Upper lobe of left lung (tissue), 6 donors: ENCODE results near the gene USH1C. TPM values are rescaled to one million over a fixed set of nuclear protein-coding genes. Genes with fewer than 3 reads are reported as not detected.

Source experiments
- ATAC-seq, 2 donors: fragments of 200-7000 bp; cut with Tn5 transposase; one replicate each; pipeline ENCODE4 v1.9.1; 2022; ENCODE audit warnings: mild to moderate bottlenecking in 2 of 2, moderate library complexity in 2 of 2; ENCODE audit not compliant: low FRiP score in 2 of 2
- DNase-seq, 2 donors: peaks; one replicate each; pipeline ENCODE4 v3.0.0-alpha.2; 2019 to 2020
- H3K27ac ChIP-seq, 4 donors: fragments of 200-600 bp; sonication (generic); one replicate each; pipeline ENCODE4 v1.5.1; 2016 to 2019
- H3K27me3 ChIP-seq, 4 donors: fragments of 200-600 bp; sonication (generic); one replicate each; pipeline ENCODE4 v1.5.1; 2017 to 2019
- H3K36me3 ChIP-seq, 4 donors: fragments of 200-600 bp; sonication (generic); one replicate each; pipeline ENCODE4 v1.5.1; 2016 to 2019
- H3K4me1 ChIP-seq, 4 donors: fragments of 200-600 bp; sonication (generic); one replicate each; pipeline ENCODE4 v1.5.1; 2018 to 2019
- H3K4me3 ChIP-seq, 4 donors: fragments of 200-600 bp; sonication (generic); one replicate each; pipeline ENCODE4 v1.5.1; 2017 to 2019; ENCODE audit warnings: mild to moderate bottlenecking in 2 of 4, moderate library complexity in 1 of 4
- H3K9me3 ChIP-seq, 4 donors: fragments of 200-600 bp; sonication (generic); one replicate each; pipeline ENCODE4 v1.5.1; 2018 to 2019
- EP300 ChIP-seq, 4 donors: sonication (generic); formaldehyde crosslinking; IDR thresholded peaks; one replicate each; pipeline ENCODE4 v1.5.1; 2017; ENCODE audit warnings: antibody characterized with exemption in 4 of 4, control low read depth in 2 of 4
- POLR2A ChIP-seq, 4 donors: fragments of 450-650 bp; IDR thresholded peaks; one replicate each; pipeline ENCODE4 v1.5.1; 2016 to 2017; ENCODE audit warnings: antibody characterized with exemption in 4 of 4, mild to moderate bottlenecking in 2 of 4
- POLR2AphosphoS5 ChIP-seq, 2 donors: sonication (generic); formaldehyde crosslinking; IDR thresholded peaks; one replicate each; pipeline ENCODE4 v1.5.1; 2017; ENCODE audit warnings: antibody characterized with exemption in 2 of 2
- WGBS, 2 donors: methylation state at CpG; one replicate each; pipeline ENCODE4 v1.1.5; 2017 to 2018; 5-methylcytosine and 5-hydroxymethylcytosine counted together
- total RNA-seq, 6 donors: library from RNA; depleted of rRNA in 4 of 6; stranded (reverse); fragments of >200 nt in 4 of 6; gene quantifications; one replicate each; pipeline versions ENCODE4 v1.1.0 to v1.2.1, GENCODE V29; 2016 to 2021
- TF ChIP-seq, protein P1 (sequence below), 6 experiments: fragments of 450-650 bp in 4 of 6; fragments of 200-600 bp in 2 of 6; sonication (generic) in 2 of 6; IDR thresholded peaks; one replicate each; pipeline ENCODE4 v1.5.1; 2016 to 2019; ENCODE audit warnings: antibody characterized with exemption in 6 of 6
- donor health status: DM: no; HTN: no; CAD: no; lungs with moderate emphysema.
- donor health status: DM: no; HTN: yes; CAD: no; lungs with severe emphysema.

Gene USH1C
- total RNA-seq, 6 donors from 2014 or later = 0.20 to 2.5 (median 1.2) TPM; not detected in 3

- no peak for ATAC-seq
- no peaks in the 10 kb centered on the region for H3K4me1 ChIP-seq
- TF ChIP-seq EP300 (IDR thresholded peaks at IDR 0.05) (no peak), POLR2AphosphoS5 (IDR thresholded peaks at IDR 0.05) (no peak), POLR2A (IDR thresholded peaks at IDR 0.05) (no peak)
- TF ChIP-seq, protein P1, sequence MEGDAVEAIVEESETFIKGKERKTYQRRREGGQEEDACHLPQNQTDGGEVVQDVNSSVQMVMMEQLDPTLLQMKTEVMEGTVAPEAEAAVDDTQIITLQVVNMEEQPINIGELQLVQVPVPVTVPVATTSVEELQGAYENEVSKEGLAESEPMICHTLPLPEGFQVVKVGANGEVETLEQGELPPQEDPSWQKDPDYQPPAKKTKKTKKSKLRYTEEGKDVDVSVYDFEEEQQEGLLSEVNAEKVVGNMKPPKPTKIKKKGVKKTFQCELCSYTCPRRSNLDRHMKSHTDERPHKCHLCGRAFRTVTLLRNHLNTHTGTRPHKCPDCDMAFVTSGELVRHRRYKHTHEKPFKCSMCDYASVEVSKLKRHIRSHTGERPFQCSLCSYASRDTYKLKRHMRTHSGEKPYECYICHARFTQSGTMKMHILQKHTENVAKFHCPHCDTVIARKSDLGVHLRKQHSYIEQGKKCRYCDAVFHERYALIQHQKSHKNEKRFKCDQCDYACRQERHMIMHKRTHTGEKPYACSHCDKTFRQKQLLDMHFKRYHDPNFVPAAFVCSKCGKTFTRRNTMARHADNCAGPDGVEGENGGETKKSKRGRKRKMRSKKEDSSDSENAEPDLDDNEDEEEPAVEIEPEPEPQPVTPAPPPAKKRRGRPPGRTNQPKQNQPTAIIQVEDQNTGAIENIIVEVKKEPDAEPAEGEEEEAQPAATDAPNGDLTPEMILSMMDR (IDR thresholded peaks at IDR 0.05) = no peak
- H3K9me3 ChIP-seq = no peaks in the 10 kb centered on the region
- H3K36me3 ChIP-seq = no peaks in the 10 kb centered on the region
- peak in 1 of 2 donors; percentile 3 for DNase-seq
- H3K4me3 ChIP-seq = no peak overlapping the region
- no peak overlapping the region for H3K27ac ChIP-seq
- 77 to 84% methylated on average over 4 of the region's 4 CpGs for WGBS, 2 donors
- H3K27me3 ChIP-seq = no peaks in the 10 kb centered on the region
Observed at GRCh38 chr11:17563961-17564686, 19.9 kb upstream of the USH1C start.

DNA sequence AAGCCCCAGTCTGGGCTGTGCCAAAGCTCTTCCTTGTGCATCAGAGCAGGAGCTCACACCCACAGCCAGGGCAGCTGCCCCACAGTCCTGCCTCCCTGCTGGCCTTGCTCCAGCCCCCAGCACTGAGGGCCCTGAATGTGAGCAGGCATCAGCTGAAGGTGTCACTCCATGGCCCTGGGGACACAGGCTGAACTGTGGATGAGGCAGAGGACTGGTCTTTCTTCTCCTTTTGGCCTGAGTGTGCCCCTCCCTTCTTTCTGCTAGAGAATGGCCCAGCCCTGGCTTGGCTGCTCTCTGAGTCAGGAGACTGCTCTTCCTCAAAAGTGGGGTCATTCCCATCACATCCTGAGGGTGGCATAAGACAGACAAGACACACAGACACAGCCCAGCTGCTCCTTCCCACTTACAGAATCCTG is 19.0 kb upstream of the USH1C start:
- no peak for TF ChIP-seq EP300 (IDR thresholded peaks at IDR 0.05)
- TF ChIP-seq, protein P1 (IDR thresholded peaks at IDR 0.05) = no peak
- no peak for TF ChIP-seq POLR2AphosphoS5 (IDR thresholded peaks at IDR 0.05)
- no peak for TF ChIP-seq POLR2A (IDR thresholded peaks at IDR 0.05)
- no peaks in the 10 kb centered on the region for H3K9me3 ChIP-seq
- DNase-seq (peak in 1 of 2 donors; percentile 21), ATAC-seq (peak in 1 of 2 donors; percentile 12)
- no peaks in the 10 kb centered on the region for H3K4me1 ChIP-seq
- H3K27ac ChIP-seq = no peak overlapping the region
- no peak overlapping the region for H3K4me3 ChIP-seq
- no peaks in the 10 kb centered on the region for H3K36me3 ChIP-seq
- H3K27me3 ChIP-seq = no peaks in the 10 kb centered on the region

GRCh38 chr11:17561526-17561925 is 17.3 kb upstream of the USH1C start:
- H3K4me1 ChIP-seq = no peaks in the 10 kb centered on the region
- no peaks in the 10 kb centered on the region for H3K27me3 ChIP-seq
- no peaks in the 10 kb centered on the region for H3K36me3 ChIP-seq
- no peak for ATAC-seq
- no peaks in the 10 kb centered on the region for H3K9me3 ChIP-seq
- no peak overlapping the region for H3K27ac ChIP-seq
- DNase-seq = no peak
- no peak overlapping the region for H3K4me3 ChIP-seq
- no peak for TF ChIP-seq POLR2AphosphoS5 (IDR thresholded peaks at IDR 0.05)
- no peak for TF ChIP-seq EP300 (IDR thresholded peaks at IDR 0.05)
- no peak for TF ChIP-seq POLR2A (IDR thresholded peaks at IDR 0.05)
- TF ChIP-seq, protein P1 (IDR thresholded peaks at IDR 0.05) = no peak
- 95 to 100% methylated on average over 1 to 9 of the region's 9 CpGs for WGBS, 2 donors

GRCh38 chr11:17561111-17561415 is 16.8 kb upstream of the USH1C start:
- TF ChIP-seq EP300 (IDR thresholded peaks at IDR 0.05) (no peak), POLR2A (IDR thresholded peaks at IDR 0.05) (no peak), POLR2AphosphoS5 (IDR thresholded peaks at IDR 0.05) (no peak)
- TF ChIP-seq, protein P1 (IDR thresholded peaks at IDR 0.05) = no peak
- WGBS, 2 donors = 91 to 100% methylated on average over 1 to 4 of the region's 4 CpGs
- H3K36me3 ChIP-seq = no peaks in the 10 kb centered on the region
- ATAC-seq (no peak), DNase-seq (no peak)
- H3K4me3 ChIP-seq = no peak overlapping the region
- H3K27me3 ChIP-seq = no peaks in the 10 kb centered on the region
- H3K4me1 ChIP-seq = no peaks in the 10 kb centered on the region
- H3K27ac ChIP-seq = no peak overlapping the region
- H3K9me3 ChIP-seq = no peaks in the 10 kb centered on the region
